Naive thymus-derived CD8-positive, alpha-beta T cell (primary cell): Measurements from ENCODE around the gene IFT74. TPM values are rescaled to one million over a fixed set of nuclear protein-coding genes. Genes with fewer than 3 reads are reported as not detected.

Experiments
- ATAC-seq, 2 donors: fragments of 150-1000 bp; cut with Tn5 transposase in 1 of 2; sonication (Bioruptor Pico), chemical (Tn5 transposase) in 1 of 2; 1 replicate in 1 of 2; 2 replicates in 1 of 2; pipeline ENCODE4 v1.10.0; 2021; ENCODE audit warnings: mild to moderate bottlenecking in 2 of 2, moderate library complexity in 2 of 2
- POLR2A ChIA-PET: fragments of 350-600 bp; sonication (Branson Sonifier 250); formaldehyde crosslinking; loops from one replicate; lab custom pipeline; 2021; ENCODE audit warnings: antibody characterized with exemption; lab: Charles Lee
- DNase-seq, 10 donors: peaks; one replicate each; pipeline versions ENCODE4 v3.0.0 to v3.0.0-alpha.2; 2020 to 2022
- H3K27ac Mint-ChIP-seq, 10 donors: one replicate each; pipeline ENCODE4 v1.8.0; 2020 to 2022; ENCODE audit warnings: mild to moderate bottlenecking in 10 of 10, mixed read lengths in 10 of 10, moderate library complexity in 4 of 10, inconsistent platforms in 1 of 10
- H3K27me3 Mint-ChIP-seq, 5 donors: one replicate each; pipeline ENCODE4 v1.8.0; 2021 to 2022; ENCODE audit warnings: mixed read lengths in 5 of 5
- H3K36me3 Mint-ChIP-seq, 3 donors: one replicate each; pipeline ENCODE4 v1.8.0; 2020 to 2022; ENCODE audit warnings: mixed read lengths in 3 of 3, mild to moderate bottlenecking in 2 of 3, inconsistent platforms in 1 of 3
- H3K4me1 Mint-ChIP-seq, 4 donors: one replicate each; pipeline ENCODE4 v1.8.0; 2021 to 2022; ENCODE audit warnings: mixed read lengths in 4 of 4
- H3K4me3 Mint-ChIP-seq, 10 donors: one replicate each; pipeline ENCODE4 v1.8.0; 2020 to 2022; ENCODE audit warnings: mild to moderate bottlenecking in 10 of 10, mixed read lengths in 10 of 10, moderate library complexity in 6 of 10, inconsistent platforms in 1 of 10
- H3K9me3 Mint-ChIP-seq, 9 donors: one replicate each; pipeline ENCODE4 v1.8.0; 2020 to 2022; ENCODE audit warnings: mixed read lengths in 9 of 9, mild to moderate bottlenecking in 3 of 9, inconsistent platforms in 1 of 9, moderate library complexity in 1 of 9
- polyA plus RNA-seq, 3 donors: library from polyadenylated mRNA; unstranded; fragments of 300-500 nt; fragmentation: Illumina TruSeq; gene quantifications; one replicate each; pipeline ENCODE4 v1.2.3, GENCODE V29; 2021
- total RNA-seq, 8 experiments: library from RNA in 2 of 8; stranded (reverse) in 2 of 8; gene quantifications; one replicate each; pipeline ENCODE4 v1.2.3 and lab custom pipeline; 2021 to 2026

The IFT74 gene
- total and polyA plus RNA-seq, 5 experiments from 2014 or later: 7.5 to 15.4 (median 10.9) TPM

DNA sequence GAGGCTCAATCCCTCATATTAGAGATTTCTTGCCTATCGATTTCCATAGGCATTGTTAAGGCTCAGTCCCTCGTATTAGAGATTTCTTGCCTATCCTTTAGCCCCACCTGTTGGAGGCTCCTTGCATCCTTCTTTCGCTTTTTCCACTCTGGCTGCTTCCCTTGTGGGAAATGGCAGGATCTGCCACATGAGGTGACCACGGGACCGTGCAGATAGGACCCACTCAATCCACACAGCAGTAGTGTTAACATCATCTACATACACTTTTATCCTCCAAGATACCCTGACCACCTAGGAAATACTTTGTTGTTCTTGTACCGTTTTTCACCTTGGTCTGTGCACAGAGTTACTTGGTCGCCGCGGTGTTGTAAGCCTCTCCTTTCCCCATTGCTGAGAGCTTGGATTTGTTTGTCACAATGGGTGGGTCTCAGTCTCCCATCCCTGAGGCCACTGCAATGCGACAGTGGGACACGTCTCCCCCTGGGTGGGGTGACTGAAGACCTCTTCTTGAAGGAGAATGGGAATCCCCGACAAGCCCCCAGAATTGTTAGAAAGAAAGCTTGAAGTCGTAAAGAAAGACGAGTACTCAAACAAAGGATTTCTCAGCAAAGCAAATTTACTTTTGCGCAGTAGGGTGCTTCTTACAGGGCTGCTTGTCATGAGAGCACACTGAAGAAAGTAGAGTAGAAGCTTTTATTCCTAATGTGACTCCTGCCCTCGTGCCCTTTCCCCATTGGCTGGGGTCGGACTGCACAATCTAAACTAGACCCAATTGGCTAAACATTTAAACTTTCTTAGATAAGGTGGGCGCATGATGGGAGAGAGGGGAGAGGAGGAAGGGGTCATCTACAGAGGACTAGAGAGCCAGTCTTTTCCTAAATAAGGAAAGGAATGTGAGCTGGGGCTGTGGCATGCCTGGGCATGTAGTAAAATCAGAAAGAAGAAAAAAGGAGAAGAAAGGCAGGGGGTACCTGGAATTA, 19.8 kb downstream of the IFT74 start:
- DNase-seq (no peak), ATAC-seq (no peak)
- peaks cover 0 to 3% (median 0%) of the 10 kb centered on the region in 4 donors for H3K4me1 Mint-ChIP-seq
- H3K9me3 Mint-ChIP-seq: no peaks in the 10 kb centered on the region
- no peaks in the 10 kb centered on the region for H3K27me3 Mint-ChIP-seq
- no peak overlapping the region for H3K4me3 Mint-ChIP-seq
- POLR2A ChIA-PET: no interaction called here
- peaks cover 0 to 44% (median 3%) of the 10 kb centered on the region in 3 donors for H3K36me3 Mint-ChIP-seq
- peak overlapping the region in 1 of 10 donors; percentile 32 for H3K27ac Mint-ChIP-seq

GRCh38 chr9:26983340-26983739, 27.1 kb downstream of the IFT74 start:
- no peak overlapping the region for H3K27ac Mint-ChIP-seq
- H3K36me3 Mint-ChIP-seq: peaks cover 5 to 58% (median 21%) of the 10 kb centered on the region in 3 donors
- no peaks in the 10 kb centered on the region for H3K4me1 Mint-ChIP-seq
- DNase-seq (no peak), ATAC-seq (no peak)
- no peaks in the 10 kb centered on the region for H3K27me3 Mint-ChIP-seq
- POLR2A ChIA-PET: no interaction called here
- peaks cover 0 to 3% (median 0%) of the 10 kb centered on the region in 9 donors for H3K9me3 Mint-ChIP-seq
- H3K4me3 Mint-ChIP-seq: no peak overlapping the region

GRCh38 chr9:26995810-26996209, 39.6 kb downstream of the IFT74 start:
- peaks cover 0 to 16% (median 3%) of the 10 kb centered on the region in 3 donors for H3K36me3 Mint-ChIP-seq
- POLR2A ChIA-PET: interaction anchor here (0.6 kb wide), 1 partner anchor 559 kb away, joined by 4 read pairs; no protein-coding TSS in a partner anchor
- no peak overlapping the region for H3K27ac Mint-ChIP-seq
- H3K4me3 Mint-ChIP-seq: no peak overlapping the region
- no peaks in the 10 kb centered on the region for H3K27me3 Mint-ChIP-seq
- ATAC-seq (no peak), DNase-seq (no peak)
- H3K9me3 Mint-ChIP-seq: no peaks in the 10 kb centered on the region
- H3K4me1 Mint-ChIP-seq: no peaks in the 10 kb centered on the region

DNA sequence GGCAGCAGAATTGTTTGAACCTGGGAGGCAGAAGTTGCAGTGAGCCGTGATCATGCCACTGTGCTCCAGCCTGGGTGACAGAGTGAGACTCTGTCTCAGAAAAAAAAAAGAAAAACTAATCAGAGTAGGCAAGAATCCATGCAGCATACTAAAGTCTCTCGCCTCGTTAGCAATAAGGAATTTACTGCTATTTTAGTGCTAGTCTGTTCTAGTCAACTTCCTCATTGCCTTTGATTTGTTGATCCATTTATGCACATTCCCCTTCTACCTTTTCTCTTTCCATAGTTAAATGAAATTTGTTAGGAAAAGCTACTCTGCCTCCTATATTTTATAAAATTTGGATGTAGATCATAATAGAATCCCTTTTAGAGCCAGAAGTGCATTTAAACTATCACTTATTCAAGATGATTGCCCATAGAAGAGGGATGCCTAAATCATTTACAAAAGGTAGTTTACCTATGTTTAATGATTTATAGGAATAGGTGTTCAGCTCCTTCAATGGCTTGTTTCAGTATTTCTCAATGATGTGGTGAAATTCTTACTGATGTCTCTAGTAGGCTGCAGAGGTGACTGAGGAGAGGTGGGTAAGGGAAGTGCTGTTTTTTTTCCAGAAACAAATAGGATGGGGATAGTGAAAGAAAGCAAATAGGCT, 47.3 kb downstream of the IFT74 start:
- no peak overlapping the region for H3K27ac Mint-ChIP-seq

GRCh38 chr9:27005491-27005890, 49.3 kb downstream of the IFT74 start, which contains the start of gene LRRC19:
TSS of gene LRRC19 (minus strand) at chr9:27005672. CDS start at chr9:26999694, 5,978 bp downstream.
- peaks cover 0 to 2% (median 0%) of the 10 kb centered on the region in 4 donors for H3K4me1 Mint-ChIP-seq
- H3K27me3 Mint-ChIP-seq: no peaks in the 10 kb centered on the region
- H3K27ac Mint-ChIP-seq: no peak within 1 kb of the TSS
- no peak for ATAC-seq
- POLR2A ChIA-PET: no interaction called here
- H3K9me3 Mint-ChIP-seq: peaks cover 0 to 1% (median 0%) of the 10 kb centered on the region in 9 donors
- DNase-seq: no peak
- no peak within 1 kb of the TSS for H3K4me3 Mint-ChIP-seq
- H3K36me3 Mint-ChIP-seq: peaks cover 5 to 26% (median 19%) of the 10 kb centered on the region in 3 donors

More for the DNA sequence above, 47.3 kb downstream of the IFT74 start:
- POLR2A ChIA-PET: no interaction called here
- ATAC-seq (no peak), DNase-seq (no peak)
- Mint-ChIP-seq H3K27me3 (no peaks in the 10 kb centered on the region), H3K9me3 (peaks cover 0 to 1% (median 0%) of the 10 kb centered on the region in 9 donors), H3K36me3 (peaks cover 5 to 20% (median 19%) of the 10 kb centered on the region in 3 donors), H3K4me1 (peaks cover 0 to 2% (median 0%) of the 10 kb centered on the region in 4 donors), H3K4me3 (no peak overlapping the region)

- Mint-ChIP-seq H3K27ac (no peak overlapping the region), H3K4me1 (no peaks in the 10 kb centered on the region), H3K4me3 (no peak overlapping the region), H3K9me3 (peaks cover 0 to 2% (median 0%) of the 10 kb centered on the region in 9 donors), H3K36me3 (peaks cover 9 to 70% (median 37%) of the 10 kb centered on the region in 3 donors), H3K27me3 (no peaks in the 10 kb centered on the region)
- ATAC-seq: no peak
- POLR2A ChIA-PET: interaction anchor here (0.7 kb wide), 1 partner anchor 90 kb away, joined by 4 read pairs; no protein-coding TSS in a partner anchor
- no peak for DNase-seq
Measured at GRCh38 chr9:27019589-27019988, 63.4 kb downstream of the IFT74 start.

- POLR2A ChIA-PET: interaction anchor here (0.7 kb wide), 1 partner anchor 128 kb away, joined by 4 read pairs; no protein-coding TSS in a partner anchor
- Mint-ChIP-seq H3K9me3 (peaks cover 0 to 6% (median 0%) of the 10 kb centered on the region in 9 donors), H3K27ac (no peak overlapping the region), H3K4me1 (no peaks in the 10 kb centered on the region), H3K27me3 (no peaks in the 10 kb centered on the region), H3K4me3 (no peak overlapping the region), H3K36me3 (peaks cover 10 to 49% (median 46%) of the 10 kb centered on the region in 3 donors)
- DNase-seq: no peak
- no peak for ATAC-seq
Measured at GRCh38 chr9:27022920-27023319, 66.7 kb downstream of the IFT74 start.

- no peaks in the 10 kb centered on the region for H3K4me1 Mint-ChIP-seq
- no peak for DNase-seq
- H3K27ac Mint-ChIP-seq: no peak overlapping the region
- H3K36me3 Mint-ChIP-seq: peaks cover 5 to 19% (median 12%) of the 10 kb centered on the region in 3 donors
- peaks cover 0 to 6% (median 0%) of the 10 kb centered on the region in 9 donors for H3K9me3 Mint-ChIP-seq
- ATAC-seq: no peak
- H3K27me3 Mint-ChIP-seq: no peaks in the 10 kb centered on the region
- POLR2A ChIA-PET: no interaction called here
- no peak overlapping the region for H3K4me3 Mint-ChIP-seq
Measured at GRCh38 chr9:27029186-27029585, 73.0 kb downstream of the IFT74 start.

- Mint-ChIP-seq H3K4me3 (no peak overlapping the region), H3K4me1 (no peaks in the 10 kb centered on the region), H3K27ac (no peak overlapping the region), H3K27me3 (no peaks in the 10 kb centered on the region), H3K9me3 (no peaks in the 10 kb centered on the region), H3K36me3 (peaks cover 0 to 25% (median 15%) of the 10 kb centered on the region in 3 donors)
- DNase-seq: peak in 7 of 10 donors; percentile 10 to 38 (median 13)
- POLR2A ChIA-PET: no interaction called here
- no peak for ATAC-seq
Measured at GRCh38 chr9:27033815-27034403, 77.7 kb downstream of the IFT74 start.

DNA sequence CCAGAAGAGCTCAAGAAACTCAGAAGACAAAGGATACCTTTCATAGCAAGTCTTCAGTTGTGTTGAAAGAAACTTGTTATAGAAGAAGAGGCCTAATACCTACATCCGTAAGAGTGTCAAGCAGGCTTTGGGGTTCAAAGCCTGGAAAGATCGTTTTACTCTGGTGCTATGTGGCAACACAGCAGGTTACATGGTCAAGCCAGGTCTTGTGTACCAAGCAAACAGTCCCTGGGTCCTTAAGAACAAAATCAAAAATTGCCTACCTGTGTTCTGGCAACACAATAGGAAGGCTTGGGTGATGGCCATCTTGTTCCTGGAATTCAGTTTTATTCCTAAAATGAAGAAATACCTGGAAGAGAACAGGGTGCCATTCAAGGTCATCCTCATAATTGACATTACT, 81.3 kb downstream of the IFT74 start:
- POLR2A ChIA-PET: no interaction called here
- H3K36me3 Mint-ChIP-seq: peaks cover 0 to 21% (median 13%) of the 10 kb centered on the region in 3 donors
- H3K27me3 Mint-ChIP-seq: no peaks in the 10 kb centered on the region
- no peak overlapping the region for H3K4me3 Mint-ChIP-seq
- no peaks in the 10 kb centered on the region for H3K4me1 Mint-ChIP-seq
- H3K27ac Mint-ChIP-seq: no peak overlapping the region
- no peaks in the 10 kb centered on the region for H3K9me3 Mint-ChIP-seq
- ATAC-seq: no peak
- no peak for DNase-seq

DNA sequence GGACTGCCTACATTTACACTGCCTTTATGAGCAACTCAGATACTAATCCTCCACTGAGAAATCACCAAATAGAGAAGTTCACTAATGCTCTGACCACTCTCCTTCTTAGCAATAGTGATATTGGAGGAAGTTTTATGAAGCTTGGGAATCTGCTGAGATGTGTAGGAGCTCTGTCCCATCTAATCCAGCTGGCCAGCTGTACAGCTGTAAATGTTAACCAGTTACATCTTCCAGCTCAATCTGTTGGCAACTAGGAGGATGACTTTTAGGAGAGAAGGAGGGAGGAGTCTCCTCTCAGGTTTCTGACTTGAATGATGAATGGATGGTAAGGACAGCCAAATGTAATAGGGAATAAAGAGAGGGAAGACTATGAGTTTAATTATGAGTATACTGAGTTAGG, 85.5 kb downstream of the IFT74 start:
- no peak overlapping the region for H3K4me3 Mint-ChIP-seq
- H3K27ac Mint-ChIP-seq: no peak overlapping the region
- H3K4me1 Mint-ChIP-seq: no peaks in the 10 kb centered on the region
- H3K36me3 Mint-ChIP-seq: peaks cover 0 to 25% (median 8%) of the 10 kb centered on the region in 3 donors
- H3K27me3 Mint-ChIP-seq: no peaks in the 10 kb centered on the region
- ATAC-seq (no peak), DNase-seq (no peak)
- POLR2A ChIA-PET: no interaction called here
- H3K9me3 Mint-ChIP-seq: no peaks in the 10 kb centered on the region

- no peaks in the 10 kb centered on the region for H3K4me1 Mint-ChIP-seq
- H3K4me3 Mint-ChIP-seq: no peak overlapping the region
- no peak for ATAC-seq
- peaks cover 0 to 21% (median 5%) of the 10 kb centered on the region in 3 donors for H3K36me3 Mint-ChIP-seq
- H3K27ac Mint-ChIP-seq: no peak overlapping the region
- no peak for DNase-seq
- no peaks in the 10 kb centered on the region for H3K9me3 Mint-ChIP-seq
- POLR2A ChIA-PET: no interaction called here
- H3K27me3 Mint-ChIP-seq: no peaks in the 10 kb centered on the region
Measured at GRCh38 chr9:27042476-27042875, 86.3 kb downstream of the IFT74 start.
